ENCODE data around the gene MICAL2. TPM values are rescaled to one million over a fixed set of nuclear protein-coding genes. Genes with fewer than 3 reads are reported as not detected.

MICAL2 gene
- total and polyA plus RNA-seq, 2 donors (not counting 1 experiment from before 2014, with no cell fraction given), result 0.32 to 0.40 TPM

DNA sequence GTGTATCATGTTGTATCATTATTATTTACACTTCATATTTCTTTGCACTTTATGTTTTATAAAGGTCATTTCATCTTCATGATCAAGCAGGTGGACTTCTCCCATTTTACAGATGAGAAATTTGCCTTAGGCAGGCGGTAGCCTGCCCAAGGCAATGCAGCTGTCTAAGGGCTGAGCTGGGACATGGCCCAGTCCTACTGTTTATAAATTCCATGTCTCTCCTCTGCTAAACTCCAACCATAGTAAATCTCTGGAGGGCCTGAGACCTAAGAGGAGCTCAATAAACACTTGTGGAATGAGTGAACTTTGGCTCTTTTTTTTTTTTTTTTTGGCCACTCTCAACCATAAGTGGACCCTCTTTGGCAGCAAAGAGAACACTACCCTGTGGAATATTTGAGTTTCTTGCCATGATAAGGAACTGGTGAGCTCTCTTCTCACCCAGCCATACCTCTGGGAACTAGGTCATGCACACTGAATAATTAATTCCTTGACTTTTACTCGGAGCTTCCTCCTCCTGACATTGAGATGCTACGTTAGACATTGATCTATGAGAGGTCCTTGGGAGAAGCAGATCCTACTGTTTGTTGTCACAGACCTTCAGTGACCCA, 29.9 kb downstream of the MICAL2 start:
- 100% methylated on average over 1 of the region's 3 CpGs for WGBS (ENCODE audit: insufficient coverage)
- ChIA-PET CTCF (no interaction called here), POLR2A (no interaction called here)
- H3K9me3 Mint-ChIP-seq (ENCODE audit: insufficient read depth), result no peaks in the 10 kb centered on the region
- Histone ChIP-seq H2AFZ (ENCODE audit: insufficient read depth, low read depth, low read length, poor library complexity, severe bottlenecking) (no peak overlapping the region), H3K9ac (ENCODE audit: low read length) (no peak overlapping the region), H3K79me2 (ENCODE audit: control insufficient read depth, insufficient read depth, low read length) (no peaks in the 10 kb centered on the region), H4K20me1 (ENCODE audit: control insufficient read depth, insufficient read depth, low read length, poor library complexity, severe bottlenecking) (no peaks in the 10 kb centered on the region), H3K4me2 (replicated peaks; ENCODE audit: low read depth, low read length, poor library complexity, severe bottlenecking) (no peak overlapping the region), H3K27me3 (replicated peaks in 1 of 4; ENCODE audit: control extremely low read depth in 1 of 4, control insufficient read depth in 3 of 4, insufficient read depth in 4 of 4, low read length in 3 of 4) (peaks cover 0 to 2% (median 0%) of the 10 kb centered on the region in 4 experiments), H3K4me1 (ENCODE audit: control insufficient read depth in 2 of 2, insufficient read depth in 2 of 2, low read length in 2 of 2) (no peaks in the 10 kb centered on the region), H3K4me3 (ENCODE audit: control extremely low read depth in 1 of 5, extremely low read depth in 1 of 5, insufficient read depth in 1 of 5, low read depth in 2 of 5, low read length in 4 of 5) (no peak overlapping the region), H3K36me3 (replicated peaks in 1 of 2; ENCODE audit: control extremely low read depth in 1 of 2, control insufficient read depth in 1 of 2, extremely low read depth in 1 of 2, insufficient read depth in 2 of 2, low read length in 1 of 2) (no peaks in the 10 kb centered on the region), H3K27ac (ENCODE audit: low read length in 2 of 2) (no peak overlapping the region), H3K9me3 (ENCODE audit: control extremely low read depth in 1 of 3, control insufficient read depth in 2 of 3, insufficient read depth in 1 of 3, low read length in 2 of 3) (no peaks in the 10 kb centered on the region)
- no peak overlapping the region for H3K27ac Mint-ChIP-seq
- intact Hi-C loops (cut with micrococcal nuclease), result no loop called here
- TF ChIP-seq EZH2 (IDR thresholded peaks at IDR 0.05; ENCODE audit: borderline replicate concordance, insufficient read depth, low read depth, low read length, poor library complexity, severe bottlenecking), result no peak
- TF ChIP-seq, protein P1, sequence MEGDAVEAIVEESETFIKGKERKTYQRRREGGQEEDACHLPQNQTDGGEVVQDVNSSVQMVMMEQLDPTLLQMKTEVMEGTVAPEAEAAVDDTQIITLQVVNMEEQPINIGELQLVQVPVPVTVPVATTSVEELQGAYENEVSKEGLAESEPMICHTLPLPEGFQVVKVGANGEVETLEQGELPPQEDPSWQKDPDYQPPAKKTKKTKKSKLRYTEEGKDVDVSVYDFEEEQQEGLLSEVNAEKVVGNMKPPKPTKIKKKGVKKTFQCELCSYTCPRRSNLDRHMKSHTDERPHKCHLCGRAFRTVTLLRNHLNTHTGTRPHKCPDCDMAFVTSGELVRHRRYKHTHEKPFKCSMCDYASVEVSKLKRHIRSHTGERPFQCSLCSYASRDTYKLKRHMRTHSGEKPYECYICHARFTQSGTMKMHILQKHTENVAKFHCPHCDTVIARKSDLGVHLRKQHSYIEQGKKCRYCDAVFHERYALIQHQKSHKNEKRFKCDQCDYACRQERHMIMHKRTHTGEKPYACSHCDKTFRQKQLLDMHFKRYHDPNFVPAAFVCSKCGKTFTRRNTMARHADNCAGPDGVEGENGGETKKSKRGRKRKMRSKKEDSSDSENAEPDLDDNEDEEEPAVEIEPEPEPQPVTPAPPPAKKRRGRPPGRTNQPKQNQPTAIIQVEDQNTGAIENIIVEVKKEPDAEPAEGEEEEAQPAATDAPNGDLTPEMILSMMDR (IDR thresholded peaks at IDR 0.05), result no peak
- no peak overlapping the region for H3K4me3 Mint-ChIP-seq
- H3K4me1 Mint-ChIP-seq, result no peaks in the 10 kb centered on the region
- H3K27me3 Mint-ChIP-seq, result peaks cover 11% of the 10 kb centered on the region
- no peak for DNase-seq
- no peak for ATAC-seq (ENCODE audit: low read depth)

- ATAC-seq (ENCODE audit: low read depth), result no peak
- 100% methylated on average over 1 of the region's 1 CpG for WGBS (ENCODE audit: insufficient coverage)
- H3K9me3 Mint-ChIP-seq (ENCODE audit: insufficient read depth), result no peaks in the 10 kb centered on the region
- TF ChIP-seq, protein P1 (IDR thresholded peaks at IDR 0.05), result no peak
- no peak for TF ChIP-seq EZH2 (IDR thresholded peaks at IDR 0.05; ENCODE audit: borderline replicate concordance, insufficient read depth, low read depth, low read length, poor library complexity, severe bottlenecking)
- POLR2A ChIA-PET, result no interaction called here
- CTCF ChIA-PET, result no interaction called here
- no peak overlapping the region for H3K27ac Mint-ChIP-seq
- H3K4me3 Mint-ChIP-seq, result no peak overlapping the region
- Histone ChIP-seq H3K4me1 (ENCODE audit: control insufficient read depth in 2 of 2, insufficient read depth in 2 of 2, low read length in 2 of 2) (no peaks in the 10 kb centered on the region), H3K27me3 (replicated peaks in 1 of 4; ENCODE audit: control extremely low read depth in 1 of 4, control insufficient read depth in 3 of 4, insufficient read depth in 4 of 4, low read length in 3 of 4) (peaks cover 0 to 2% (median 0%) of the 10 kb centered on the region in 4 experiments), H3K4me3 (ENCODE audit: control extremely low read depth in 1 of 5, extremely low read depth in 1 of 5, insufficient read depth in 1 of 5, low read depth in 2 of 5, low read length in 4 of 5) (no peak overlapping the region), H3K9ac (ENCODE audit: low read length) (no peak overlapping the region), H4K20me1 (ENCODE audit: control insufficient read depth, insufficient read depth, low read length, poor library complexity, severe bottlenecking) (no peaks in the 10 kb centered on the region), H3K9me3 (ENCODE audit: control extremely low read depth in 1 of 3, control insufficient read depth in 2 of 3, insufficient read depth in 1 of 3, low read length in 2 of 3) (no peaks in the 10 kb centered on the region), H2AFZ (ENCODE audit: insufficient read depth, low read depth, low read length, poor library complexity, severe bottlenecking) (no peak overlapping the region), H3K36me3 (replicated peaks in 1 of 2; ENCODE audit: control extremely low read depth in 1 of 2, control insufficient read depth in 1 of 2, extremely low read depth in 1 of 2, insufficient read depth in 2 of 2, low read length in 1 of 2) (no peaks in the 10 kb centered on the region), H3K79me2 (ENCODE audit: control insufficient read depth, insufficient read depth, low read length) (no peaks in the 10 kb centered on the region), H3K4me2 (replicated peaks; ENCODE audit: low read depth, low read length, poor library complexity, severe bottlenecking) (no peak overlapping the region), H3K27ac (ENCODE audit: low read length in 2 of 2) (no peak overlapping the region)
- H3K27me3 Mint-ChIP-seq, result peaks cover 11% of the 10 kb centered on the region
- H3K4me1 Mint-ChIP-seq, result no peaks in the 10 kb centered on the region
- intact Hi-C loops (cut with micrococcal nuclease), result no loop called here
- no peak for DNase-seq
These were observed 30.9 kb downstream of the MICAL2 start for GRCh38 chr11:12141283-12141682.

Data from B cell (primary cell).